Spleen (tissue), 7 donors: ENCODE results near the gene PKN1.

Experiments used
- CTCF ChIP-seq, 11 experiments: fragments of 200-600 bp in 7 of 11; fragments of 450-650 bp in 4 of 11; sonication (generic) in 4 of 11; IDR thresholded peaks in 8 of 11; conservative IDR thresholded peaks in 3 of 11; 1 replicate in 7 of 11; 2 replicates in 4 of 11; pipeline versions ENCODE4 v1.4.0 to v1.8.0; 2016 to 2021; ENCODE audit warnings: antibody characterized with exemption in 11 of 11, inconsistent platforms in 4 of 11, mild to moderate bottlenecking in 1 of 11
- POLR2AphosphoS5 ChIP-seq, 3 donors: sonication (generic); formaldehyde crosslinking; IDR thresholded peaks; one replicate each; pipeline ENCODE4 v1.5.1; 2017; ENCODE audit warnings: antibody characterized with exemption in 3 of 3
- donor health status: DM: no; HTN: no; CAD: no; lungs with moderate emphysema.
- donor health status: DM: no; HTN: no; CAD: no.
- donor health status: DM: no; HTN: no; CAD: no.

- TF ChIP-seq CTCF (IDR thresholded peaks at IDR 0.05 in 8 of 11, conservative IDR thresholded peaks at IDR 0.05 in 3 of 11) (no peak), POLR2AphosphoS5 (IDR thresholded peaks at IDR 0.05) (no peak)
These were observed 77.5 kb downstream of the PKN1 start for GRCh38 chr19:14510311-14511228.
